ENCODE measurements around the gene FAU. TPM values are rescaled to one million over a fixed set of nuclear protein-coding genes. Genes with fewer than 3 reads are reported as not detected.

FAU gene
- total and polyA plus RNA-seq, 9 donors, result 1,053 to 2,272 (median 1,798) TPM

DNA sequence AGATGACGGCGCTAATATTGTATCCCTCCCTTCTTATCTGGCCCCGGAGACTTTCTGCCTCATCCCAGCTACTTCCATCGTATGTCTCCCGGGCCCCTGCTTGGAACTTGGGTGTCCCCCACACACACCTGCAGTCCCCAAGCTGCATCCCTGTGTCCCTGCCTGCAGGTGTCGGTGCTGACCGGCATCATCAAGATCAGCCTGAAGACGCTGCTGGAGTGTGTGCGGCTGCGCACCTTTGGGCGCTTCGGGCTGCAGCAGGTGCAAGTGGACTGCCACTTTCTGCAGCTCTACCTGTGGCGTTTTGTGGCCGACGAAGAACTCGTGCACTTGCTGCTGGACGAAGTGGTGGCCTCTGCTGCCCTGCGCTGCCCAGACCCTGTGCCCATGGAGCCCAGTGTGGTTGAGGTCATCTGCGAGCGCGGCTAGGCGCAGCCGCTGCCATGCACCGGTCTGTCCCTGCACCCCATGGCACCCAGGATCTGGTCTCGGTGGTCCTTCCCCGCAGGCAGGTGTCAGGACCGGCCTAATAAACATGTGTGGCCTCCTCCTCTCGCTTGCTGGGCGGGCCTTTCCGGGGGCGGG is 10.7 kb downstream of the FAU start:
- Histone ChIP-seq H3K27ac (no peak overlapping the region), H3K9me3 (no peaks in the 10 kb centered on the region), H3K27me3 (no peaks in the 10 kb centered on the region), H3K4me1 (ENCODE audit: insufficient read depth) (peaks cover 14% of the 10 kb centered on the region), H3K36me3 (no peaks in the 10 kb centered on the region), H3K4me3 (no peak overlapping the region)
- intact Hi-C loops (cut with DNase I), result loop anchor here in 2 of 4 donors (5.0 to 10.0 kb wide), 5 partner anchors 74 to 266 kb away; partner anchors contain the start of genes ARL2 (in 2 of the 2), ATG2A (in 1 of the 2), CAPN1 (in 1 of the 2) and CDC42BPG (in 1 of the 2)
- no peak for DNase-seq
- TF ChIP-seq POLR2A (IDR thresholded peaks at IDR 0.05) (no peak), EP300 (IDR thresholded peaks at IDR 0.05) (no peak)
- TF ChIP-seq, protein P1, sequence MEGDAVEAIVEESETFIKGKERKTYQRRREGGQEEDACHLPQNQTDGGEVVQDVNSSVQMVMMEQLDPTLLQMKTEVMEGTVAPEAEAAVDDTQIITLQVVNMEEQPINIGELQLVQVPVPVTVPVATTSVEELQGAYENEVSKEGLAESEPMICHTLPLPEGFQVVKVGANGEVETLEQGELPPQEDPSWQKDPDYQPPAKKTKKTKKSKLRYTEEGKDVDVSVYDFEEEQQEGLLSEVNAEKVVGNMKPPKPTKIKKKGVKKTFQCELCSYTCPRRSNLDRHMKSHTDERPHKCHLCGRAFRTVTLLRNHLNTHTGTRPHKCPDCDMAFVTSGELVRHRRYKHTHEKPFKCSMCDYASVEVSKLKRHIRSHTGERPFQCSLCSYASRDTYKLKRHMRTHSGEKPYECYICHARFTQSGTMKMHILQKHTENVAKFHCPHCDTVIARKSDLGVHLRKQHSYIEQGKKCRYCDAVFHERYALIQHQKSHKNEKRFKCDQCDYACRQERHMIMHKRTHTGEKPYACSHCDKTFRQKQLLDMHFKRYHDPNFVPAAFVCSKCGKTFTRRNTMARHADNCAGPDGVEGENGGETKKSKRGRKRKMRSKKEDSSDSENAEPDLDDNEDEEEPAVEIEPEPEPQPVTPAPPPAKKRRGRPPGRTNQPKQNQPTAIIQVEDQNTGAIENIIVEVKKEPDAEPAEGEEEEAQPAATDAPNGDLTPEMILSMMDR (IDR thresholded peaks at IDR 0.05), result no peak
- WGBS, 3 donors, result 63 to 69% (median 67%) methylated on average over 30 to 31 of the region's 31 CpGs

DNA sequence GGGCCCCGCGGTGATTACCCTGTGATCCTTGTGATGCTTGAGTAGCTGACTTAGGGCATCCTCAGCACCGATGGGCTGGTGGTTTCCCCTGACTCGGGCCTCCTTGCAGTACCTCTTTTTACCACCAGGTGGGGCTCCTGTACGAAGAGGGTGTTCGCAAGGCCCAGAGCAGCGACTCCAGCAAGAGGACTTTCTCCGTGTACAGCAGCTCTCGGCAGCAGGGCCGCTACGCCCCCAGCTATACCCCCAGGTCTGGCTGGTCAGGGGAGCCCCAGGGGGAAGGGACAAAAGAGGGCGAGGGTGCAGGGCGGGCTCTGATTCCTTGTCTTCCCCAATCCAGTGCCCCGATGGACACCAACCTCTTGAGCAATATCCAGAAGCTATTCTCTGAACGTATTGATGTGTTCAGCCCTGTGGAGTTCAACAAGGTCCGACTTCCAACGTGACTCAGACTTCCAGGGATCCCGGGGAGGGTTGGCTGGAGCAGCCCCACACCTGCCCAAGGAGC is 11.5 kb downstream of the FAU start:
- no peaks in the 10 kb centered on the region for H3K36me3 ChIP-seq
- peak overlapping the region; percentile 21 to 31 for H3K27ac ChIP-seq
- intact Hi-C loops (cut with DNase I), result loop anchor here in 2 of 4 donors (5.0 to 10.0 kb wide), 5 partner anchors 74 to 266 kb away; partner anchors contain the start of genes ARL2 (in 2 of the 2), ATG2A (in 1 of the 2), CAPN1 (in 1 of the 2) and CDC42BPG (in 1 of the 2)
- DNase-seq, result peak; percentile 81 to 93 (median 91)
- no peaks in the 10 kb centered on the region for H3K9me3 ChIP-seq
- TF ChIP-seq EP300 (IDR thresholded peaks at IDR 0.05), result no peak
- TF ChIP-seq, protein P1 (IDR thresholded peaks at IDR 0.05), result peak; percentile 96 to 98 (median 98)
- no peak overlapping the region for H3K4me3 ChIP-seq
- no peaks in the 10 kb centered on the region for H3K27me3 ChIP-seq
- H3K4me1 ChIP-seq (ENCODE audit: insufficient read depth), result peaks cover 21% of the 10 kb centered on the region
- WGBS, 3 donors, result 11 to 16% (median 14%) methylated on average over 14 to 18 of the region's 18 CpGs

DNA sequence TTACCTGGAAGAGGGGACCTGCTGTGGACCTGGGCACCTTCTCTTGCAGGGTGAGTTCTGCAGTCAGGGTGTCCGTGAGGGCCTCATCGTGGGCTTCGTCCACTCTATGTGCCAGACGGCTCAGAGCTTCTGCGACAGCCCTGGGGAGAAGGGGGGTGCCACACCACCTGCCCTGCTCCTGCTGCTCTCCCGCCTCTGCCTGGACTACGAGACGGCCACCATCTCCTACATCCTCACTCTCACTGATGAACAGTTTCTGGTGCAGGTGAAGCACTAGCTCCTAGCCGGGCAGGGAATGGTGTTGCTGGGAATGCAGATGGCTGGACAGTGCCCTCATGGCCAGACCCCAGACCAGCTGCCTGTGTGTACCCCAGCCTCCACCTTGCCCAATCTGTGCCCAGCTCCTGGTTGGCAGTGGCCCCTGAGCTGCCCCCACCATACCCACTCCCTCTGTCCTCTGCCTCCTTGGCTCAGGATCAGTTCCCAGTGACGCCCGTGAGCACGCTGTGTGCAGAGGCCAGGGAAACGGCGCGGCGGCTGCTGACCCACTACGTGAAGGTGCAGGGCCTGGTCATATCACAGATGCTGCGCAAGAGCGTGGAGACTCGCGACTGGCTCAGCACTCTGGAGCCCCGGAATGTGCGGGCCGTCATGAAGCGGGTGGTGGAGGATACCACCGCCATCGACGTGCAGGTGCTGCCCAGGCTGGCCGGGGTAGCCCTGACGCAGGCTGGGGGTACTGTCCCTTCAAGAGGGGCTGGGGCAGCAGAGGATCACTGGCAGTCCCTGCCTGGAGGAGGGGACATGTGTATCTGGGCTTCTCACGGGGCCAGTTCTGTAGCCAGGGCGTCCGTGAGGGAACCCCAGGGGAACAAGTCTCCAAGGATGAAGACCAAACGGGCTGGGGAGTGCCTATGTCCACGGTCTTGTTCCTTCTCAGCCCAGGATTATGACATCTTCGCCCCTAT is 12.4 kb downstream of the FAU start:
- intact Hi-C loops (cut with DNase I), result loop anchor here in 2 of 4 donors (5.0 to 10.0 kb wide), 5 partner anchors 75 to 265 kb away; partner anchors contain the start of genes ARL2 (in 2 of the 2), ATG2A (in 1 of the 2), CAPN1 (in 1 of the 2) and CDC42BPG (in 1 of the 2)
- no peaks in the 10 kb centered on the region for H3K36me3 ChIP-seq
- DNase-seq, result peak in 3 of 5 donors; percentile 52 to 57 (median 54)

More for the DNA sequence above, 12.4 kb downstream of the FAU start:
- Histone ChIP-seq H3K27ac (no peak overlapping the region), H3K4me1 (ENCODE audit: insufficient read depth) (peaks cover 25% of the 10 kb centered on the region), H3K4me3 (no peak overlapping the region), H3K9me3 (no peaks in the 10 kb centered on the region), H3K27me3 (no peaks in the 10 kb centered on the region)
- 83 to 87% (median 84%) methylated on average over 31 to 36 of the region's 36 CpGs for WGBS, 3 donors
- TF ChIP-seq, protein P1 (IDR thresholded peaks at IDR 0.05), result no peak
- TF ChIP-seq POLR2A (IDR thresholded peaks at IDR 0.05) (no peak), EP300 (IDR thresholded peaks at IDR 0.05) (no peak)

All from ovary (tissue), 9 donors.